K562 (cell line): ENCODE measurements around the gene SDC1. TPM values are rescaled to one million over a fixed set of nuclear protein-coding genes. Genes with fewer than 3 reads are reported as not detected.
"Not testable (repeated sequence)": the region's sequence is repeated elsewhere in the genome, so short reads cannot be mapped to it uniquely, and the experiment has no call there.

Source experiments
- ATAC-seq: fragments of 200-7000 bp; cut with Tn5 transposase; 3 replicates; pipeline ENCODE4 v1.9.1; 2020; ENCODE audit warnings: moderate library complexity
- BruUV-seq: library from RNA; stranded (reverse); fragments of 400-500 nt; replicated peaks from 2 replicates; lab custom pipeline; 2021; lab: Mats Ljungman, UMichigan
- CTCF ChIA-PET: fragments of 300-600 bp; formaldehyde crosslinking; extraction: SDS; loops from one replicate; lab custom pipeline; 2021; ENCODE audit warnings: low intra/inter-chr PET ratio; lab: Yijun Ruan, JAX
- POLR2A ChIA-PET: fragments of 300-600, 350-650 bp; sonication (Branson Sonifier 250); formaldehyde crosslinking; extraction: SDS; loops from one replicate; lab custom pipeline; 2021; ENCODE audit warnings: antibody characterized with exemption, inconsistent platforms; lab: Yijun Ruan, JAX
- DNase-seq, 4 experiments: peaks; one replicate each; pipeline versions ENCODE4 v3.0.0 to v3.0.0-alpha.2; 2011 to 2018; ENCODE audit warnings: low spot score in 3 of 4, mixed read lengths in 3 of 4; ENCODE audit errors: extremely low read depth in 1 of 4
- FAIRE-seq: peaks from 2 replicates; lab custom pipeline; 2011; peaks lifted over from hg19 to GRCh38; lab: Jason Lieb, UNC
- H2AFZ ChIP-seq: 2 replicates; pipeline ENCODE4 v1.6.0; 2011; ENCODE audit warnings: low read depth, low read length, control low read depth, inconsistent platforms
- H3K27ac ChIP-seq: fragments of 200-600 bp; 3 replicates; pipeline ENCODE4 v1.8.0; 2011; ENCODE audit warnings: low read depth, mild to moderate bottlenecking, control low read depth, inconsistent platforms, low read length, moderate library complexity, mixed read lengths; ENCODE audit errors: extremely low read depth
- H3K27me3 ChIP-seq, 2 experiments: fragments of 300-600 bp in 1 of 2; 2 replicates in 1 of 2; 3 replicates in 1 of 2; pipeline versions ENCODE4 v1.6.0 to v1.8.0; 2011; ENCODE audit warnings: inconsistent platforms in 2 of 2, low read length in 2 of 2, mild to moderate bottlenecking in 1 of 2, mixed read lengths in 1 of 2, moderate library complexity in 1 of 2; ENCODE audit not compliant: control insufficient read depth in 2 of 2, insufficient read depth in 2 of 2
- H3K36me3 ChIP-seq: fragments of 300-600 bp; 3 replicates; pipeline ENCODE4 v1.8.0; 2011; ENCODE audit warnings: mild to moderate bottlenecking, low read length, inconsistent platforms; ENCODE audit not compliant: control insufficient read depth, insufficient read depth
- H3K4me1 ChIP-seq, 2 experiments: fragments of 200-600 bp in 1 of 2; replicated peaks in 1 of 2; 2 replicates in 1 of 2; 3 replicates in 1 of 2; pipeline versions ENCODE4 v1.5.1 to v1.8.0; 2011; ENCODE audit warnings: inconsistent platforms in 2 of 2, low read length in 2 of 2, mild to moderate bottlenecking in 1 of 2, mixed read lengths in 1 of 2, moderate library complexity in 1 of 2; ENCODE audit not compliant: control insufficient read depth in 2 of 2, insufficient read depth in 2 of 2
- H3K4me2 ChIP-seq: 2 replicates; pipeline ENCODE4 v1.6.1; 2011; ENCODE audit warnings: low read length, control low read depth, inconsistent platforms, mixed read lengths; ENCODE audit not compliant: insufficient read depth
- H3K4me3 ChIP-seq: fragments of 200-600 bp; sonication (generic), shearing (Covaris generic); 2 replicates; pipeline ENCODE4 v1.5.1; 2016; ENCODE audit warnings: control low read depth, inconsistent platforms
- H3K79me2 ChIP-seq: fragments of 200-600 bp; 3 replicates; pipeline ENCODE4 v1.8.0; 2011; ENCODE audit warnings: low read length, inconsistent platforms; ENCODE audit not compliant: control insufficient read depth, insufficient read depth
- H3K9ac ChIP-seq, 2 experiments: 2 replicates each; pipeline versions ENCODE4 v1.6.0 to v1.6.1; 2011; ENCODE audit warnings: low read depth in 2 of 2, low read length in 2 of 2, control low read depth in 1 of 2, inconsistent platforms in 1 of 2, mild to moderate bottlenecking in 1 of 2, mixed read lengths in 1 of 2; ENCODE audit not compliant: insufficient read depth in 1 of 2
- H3K9me1 ChIP-seq: one replicate; pipeline ENCODE4 v1.6.0; 2011; ENCODE audit warnings: inconsistent platforms, mild to moderate bottlenecking, low read length, moderate library complexity; ENCODE audit not compliant: control insufficient read depth, insufficient read depth
- H3K9me3 ChIP-seq: replicated peaks from 2 replicates; pipeline ENCODE4 v1.5.1; 2011; ENCODE audit warnings: low read depth, low read length, inconsistent platforms; ENCODE audit not compliant: control insufficient read depth, insufficient read depth
- H4K20me1 ChIP-seq: replicated peaks from 2 replicates; pipeline ENCODE4 v1.6.1; 2011; ENCODE audit warnings: low read length, inconsistent platforms, mixed read lengths; ENCODE audit not compliant: control insufficient read depth, insufficient read depth
- CTBP1 ChIP-seq: fragments of 450-650 bp; IDR thresholded peaks from 2 replicates; pipeline ENCODE4 v1.6.1; 2016; ENCODE audit warnings: borderline replicate concordance
- DACH1 ChIP-seq: fragments of 450-650 bp; IDR thresholded peaks from 2 replicates; pipeline ENCODE4 v1.6.1; 2018; ENCODE audit not compliant: partially characterized antibody
- KDM5B ChIP-seq: fragments of 200-600 bp; sonication (generic); IDR thresholded peaks from 2 replicates; pipeline ENCODE4 v1.6.1; 2012; ENCODE audit warnings: low read depth, mild to moderate bottlenecking, moderate library complexity, low read length, control low read depth, inconsistent platforms; ENCODE audit not compliant: insufficient replicate concordance
- PTBP1 ChIP-seq: fragments of 200-400 bp; formaldehyde crosslinking; IDR thresholded peaks from 2 replicates; pipeline ENCODE4 v1.6.1; 2017; ENCODE audit warnings: low read depth, low read length
- PTTG1 ChIP-seq: fragments of 450-650 bp; IDR thresholded peaks from 2 replicates; pipeline ENCODE4 v1.6.1; 2016; ENCODE audit warnings: low read depth, mild to moderate bottlenecking, missing genetic modification characterization, missing compliant biosample characterization
- WGBS: fragments of 100-300 bp; shearing (Covaris generic); methylation state at CpG from one replicate; pipeline ENCODE4 v1.1.6; 2016; ENCODE audit warnings: low coverage, mixed read lengths; ENCODE audit not compliant: insufficient coverage; ENCODE audit errors: missing lambda C conversion rate; 5-methylcytosine and 5-hydroxymethylcytosine counted together
- in situ Hi-C: fragments of 300-500 bp; cut with MboI; formaldehyde crosslinking; loops from 4 replicates; pipeline ENCODE4 v1.15.0; 2018; ENCODE audit warnings: inconsistent platforms, mixed read lengths
- intact Hi-C: fragments of 100-400 bp; cut with micrococcal nuclease; formaldehyde crosslinking; loops from 2 replicates; pipeline ENCODE4 v1.14.2; 2022
- polyA plus RNA-seq, 8 experiments: library from polyadenylated mRNA; depleted of rRNA in 4 of 8; stranded (reverse) in 5 of 8; unstranded in 3 of 8; fragments of >200 nt; fragmentation: Nextera tagmentation in 2 of 8; fragmentation: Illumina TruSeq in 1 of 8; extraction: Ambion mirVana in 2 of 8; extraction: Trizol in 1 of 8; gene quantifications; 2 replicates each; pipeline versions ENCODE4 v1.2.1 to v1.2.3, GENCODE V29; 2011 to 2014; ENCODE audit warnings: inconsistent platforms in 1 of 8, missing spikeins in 1 of 8
- total RNA-seq, 7 experiments: library from RNA; depleted of rRNA in 6 of 7; stranded (reverse); fragments of >200 nt in 6 of 7; fragmentation: Illumina TruSeq in 2 of 7; extraction: Trizol in 2 of 7; gene quantifications; 2 replicates each; pipeline versions ENCODE4 v1.2.1 to v1.2.3, GENCODE V29; 2011 to 2021; ENCODE audit warnings: low replicate concordance in 1 of 7
- TF ChIP-seq, protein P1 (sequence below): fragments of 450-650 bp; IDR thresholded peaks from 2 replicates; pipeline ENCODE4 v1.6.1; 2016; ENCODE audit warnings: missing biosample characterization, missing genetic modification characterization

Gene SDC1
- total and polyA plus RNA-seq, 9 of the 15 experiments (the other 6 are each of a cell fraction or from before 2014, with no cell fraction given): 0.06 to 2.7 (median 0.49) TPM

DNA sequence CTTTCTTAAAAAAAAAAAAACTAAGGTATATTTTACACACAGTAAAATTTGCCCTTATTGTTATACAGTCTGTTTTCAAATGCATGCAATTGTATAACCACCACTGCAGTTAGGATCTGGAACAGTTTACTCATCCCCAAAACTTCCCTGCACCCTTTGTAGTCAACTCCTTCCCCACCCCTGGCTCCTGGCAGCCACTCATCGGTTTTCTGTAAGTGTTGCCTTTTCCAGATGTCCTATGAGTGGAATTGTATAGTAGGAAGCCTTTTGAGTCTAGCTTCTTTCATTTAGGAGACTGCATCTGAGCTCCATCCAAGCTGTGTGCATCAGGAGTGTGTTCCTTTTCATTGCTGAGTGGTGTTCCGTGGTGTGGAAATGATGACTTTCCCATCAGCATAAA, 9.7 kb upstream of the SDC1 start:
- H3K9me3 ChIP-seq, H3K27ac ChIP-seq, BruUV-seq, POLR2A ChIA-PET, CTCF ChIA-PET, H3K79me2 ChIP-seq, H4K20me1 ChIP-seq, H3K36me3 ChIP-seq, H3K9ac ChIP-seq, DNase-seq, ATAC-seq, FAIRE-seq, in situ Hi-C loops, H2AFZ ChIP-seq, H3K4me3 ChIP-seq, intact Hi-C loops, H3K9me1 ChIP-seq, H3K4me1 ChIP-seq, H3K4me2 ChIP-seq: not testable (repeated sequence)
- WGBS: 0% methylated on average over 2 of the region's 2 CpGs
- H3K27me3 ChIP-seq: peaks cover 8 to 21% of the 10 kb centered on the region in 2 experiments; a peak in 4 of 5 replicates

DNA sequence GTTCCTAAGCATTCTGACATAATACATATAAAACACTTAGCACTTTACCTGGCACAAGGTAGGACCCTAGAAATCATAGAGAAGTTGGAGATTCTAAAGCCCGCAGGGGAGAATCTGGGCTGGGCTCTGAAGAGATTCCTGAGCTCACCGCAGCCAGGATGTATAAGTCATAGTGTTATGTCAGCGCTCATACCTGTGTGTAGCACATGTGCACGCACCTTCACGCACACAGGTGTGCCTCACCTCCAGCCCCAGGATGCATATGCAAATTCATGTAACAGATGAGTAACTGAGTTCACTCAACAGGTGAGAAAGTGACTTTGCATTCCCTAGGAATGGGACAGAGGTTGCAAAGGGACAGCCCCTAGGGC, 7.9 kb upstream of the SDC1 start:
- no peak overlapping the region for H3K4me2 ChIP-seq
- H3K79me2 ChIP-seq: no peaks in the 10 kb centered on the region
- H3K4me1 ChIP-seq: no peaks in the 10 kb centered on the region; a peak in 1 of 5 replicates
- 8% methylated on average over 5 of the region's 5 CpGs for WGBS
- in situ Hi-C loops (no loop called here), intact Hi-C loops (no loop called here)
- TF ChIP-seq PTBP1 (no peak), CTBP1 (no peak), PTTG1 (no peak), KDM5B (no peak), DACH1 (no peak)
- TF ChIP-seq, protein P1, sequence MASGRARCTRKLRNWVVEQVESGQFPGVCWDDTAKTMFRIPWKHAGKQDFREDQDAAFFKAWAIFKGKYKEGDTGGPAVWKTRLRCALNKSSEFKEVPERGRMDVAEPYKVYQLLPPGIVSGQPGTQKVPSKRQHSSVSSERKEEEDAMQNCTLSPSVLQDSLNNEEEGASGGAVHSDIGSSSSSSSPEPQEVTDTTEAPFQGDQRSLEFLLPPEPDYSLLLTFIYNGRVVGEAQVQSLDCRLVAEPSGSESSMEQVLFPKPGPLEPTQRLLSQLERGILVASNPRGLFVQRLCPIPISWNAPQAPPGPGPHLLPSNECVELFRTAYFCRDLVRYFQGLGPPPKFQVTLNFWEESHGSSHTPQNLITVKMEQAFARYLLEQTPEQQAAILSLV (tag): no peak
- ATAC-seq (no peak), DNase-seq (no peak), FAIRE-seq (no peak)
- no TSS peak for BruUV-seq
- no peak overlapping the region for H3K27ac ChIP-seq
- H2AFZ ChIP-seq: no peak overlapping the region
- H4K20me1 ChIP-seq: no peaks in the 10 kb centered on the region
- H3K4me3 ChIP-seq: no peak overlapping the region
- peaks cover 8 to 28% of the 10 kb centered on the region in 2 experiments; a peak in 4 of 5 replicates for H3K27me3 ChIP-seq
- no peaks in the 10 kb centered on the region for H3K9me1 ChIP-seq
- no peak overlapping the region for H3K9ac ChIP-seq
- H3K36me3 ChIP-seq: no peaks in the 10 kb centered on the region
- ChIA-PET CTCF (no interaction called here), POLR2A (interaction anchor here (1.1 kb wide), 1 partner anchor 10 kb away, joined by 4 read pairs; no protein-coding TSS in a partner anchor)
- H3K9me3 ChIP-seq: no peaks in the 10 kb centered on the region
